Measurements from ENCODE around the gene VPS54. TPM values are rescaled to one million over a fixed set of nuclear protein-coding genes. Genes with fewer than 3 reads are reported as not detected.
A peak's percentile ranks its signal among the peaks of the same experiment; 100 is the strongest.

VPS54 gene
- total and polyA plus RNA-seq, 2 donors from 2014 or later, result 17.4 to 25.0 TPM

GRCh38 chr2:64049633-64050220 lies 30.5 kb upstream of the VPS54 start:
- no peaks in the 10 kb centered on the region for H3K9me3 ChIP-seq (ENCODE audit: control insufficient read depth in 2 of 3, insufficient read depth in 1 of 3, low read length in 3 of 3)
- peak; percentile 89 for TF ChIP-seq CTCF (IDR thresholded peaks at IDR 0.05; ENCODE audit: borderline replicate concordance, extremely low read depth, insufficient read depth)
- DNase-seq (peak; percentile 37 to 92 (median 77)), FAIRE-seq (peak; percentile 89)
- H3K27me3 ChIP-seq (ENCODE audit: control insufficient read depth, insufficient read depth, low read length), result no peaks in the 10 kb centered on the region
- peaks cover 0 to 3% (median 0%) of the 10 kb centered on the region in 3 donors for H3K4me1 ChIP-seq (ENCODE audit: control insufficient read depth in 2 of 3, insufficient read depth in 2 of 3, low read depth in 1 of 3, low read length in 3 of 3)
- no peak overlapping the region for H3K9ac ChIP-seq (ENCODE audit: low read length in 3 of 3)
- no peak overlapping the region for H3K4me3 ChIP-seq (ENCODE audit: low read length in 3 of 3)
- no peaks in the 10 kb centered on the region for H3K36me3 ChIP-seq (ENCODE audit: control insufficient read depth in 2 of 3, insufficient read depth in 3 of 3, low read length in 3 of 3)
- no peak overlapping the region for H3K27ac ChIP-seq (ENCODE audit: low read depth in 2 of 2, low read length in 2 of 2)
- intact Hi-C loops (cut with DNase I), result loop anchor here (10.0 kb wide), 1 partner anchor 265 kb away; no protein-coding TSS in a partner anchor

- intact Hi-C loops (cut with DNase I), result no loop called here
- peaks cover 0 to 3% (median 0%) of the 10 kb centered on the region in 3 donors for H3K4me1 ChIP-seq (ENCODE audit: control insufficient read depth in 2 of 3, insufficient read depth in 2 of 3, low read depth in 1 of 3, low read length in 3 of 3)
- H3K27ac ChIP-seq (ENCODE audit: low read depth in 2 of 2, low read length in 2 of 2), result no peak overlapping the region
- FAIRE-seq (no peak), DNase-seq (no peak)
- no peaks in the 10 kb centered on the region for H3K36me3 ChIP-seq (ENCODE audit: control insufficient read depth in 2 of 3, insufficient read depth in 3 of 3, low read length in 3 of 3)
- H3K9ac ChIP-seq (ENCODE audit: low read length in 3 of 3), result no peak overlapping the region
- H3K4me3 ChIP-seq (ENCODE audit: low read length in 3 of 3), result no peak overlapping the region
- H3K27me3 ChIP-seq (ENCODE audit: control insufficient read depth, insufficient read depth, low read length), result no peaks in the 10 kb centered on the region
- no peak for TF ChIP-seq CTCF (IDR thresholded peaks at IDR 0.05; ENCODE audit: borderline replicate concordance, extremely low read depth, insufficient read depth)
- no peaks in the 10 kb centered on the region for H3K9me3 ChIP-seq (ENCODE audit: control insufficient read depth in 2 of 3, insufficient read depth in 1 of 3, low read length in 3 of 3)
Measured at GRCh38 chr2:64045938-64046337, 26.7 kb upstream of the VPS54 start.

DNA sequence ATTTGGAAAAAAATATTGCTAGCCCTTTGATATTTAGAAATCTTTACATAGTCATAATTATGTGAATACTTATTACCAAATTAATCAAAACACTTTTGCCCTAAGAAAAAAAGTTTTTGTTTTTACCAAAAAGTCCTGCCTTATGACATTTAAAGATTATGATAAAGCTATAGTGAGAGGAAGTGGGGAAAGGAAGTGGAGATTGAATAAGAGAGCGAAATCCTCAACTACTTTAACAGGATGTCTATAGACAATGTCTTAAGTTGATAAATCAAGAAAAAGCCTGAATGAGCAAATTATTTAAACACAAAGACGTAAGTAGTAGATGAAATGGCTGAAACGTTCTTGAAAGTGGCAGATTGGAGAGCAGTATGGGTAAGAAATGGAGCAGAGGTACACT lies 20.9 kb upstream of the VPS54 start:
- no peak for TF ChIP-seq CTCF (IDR thresholded peaks at IDR 0.05; ENCODE audit: borderline replicate concordance, extremely low read depth, insufficient read depth)
- H3K27ac ChIP-seq (ENCODE audit: low read depth in 2 of 2, low read length in 2 of 2), result no peak overlapping the region
- no peaks in the 10 kb centered on the region for H3K36me3 ChIP-seq (ENCODE audit: control insufficient read depth in 2 of 3, insufficient read depth in 3 of 3, low read length in 3 of 3)
- DNase-seq, result no peak
- no peak for FAIRE-seq
- H3K9me3 ChIP-seq (ENCODE audit: control insufficient read depth in 2 of 3, insufficient read depth in 1 of 3, low read length in 3 of 3), result no peaks in the 10 kb centered on the region
- H3K4me1 ChIP-seq (ENCODE audit: control insufficient read depth in 2 of 3, insufficient read depth in 2 of 3, low read depth in 1 of 3, low read length in 3 of 3), result no peaks in the 10 kb centered on the region
- intact Hi-C loops (cut with DNase I), result no loop called here
- H3K9ac ChIP-seq (ENCODE audit: low read length in 3 of 3), result no peak overlapping the region
- no peaks in the 10 kb centered on the region for H3K27me3 ChIP-seq (ENCODE audit: control insufficient read depth, insufficient read depth, low read length)
- no peak overlapping the region for H3K4me3 ChIP-seq (ENCODE audit: low read length in 3 of 3)
